Endodermal cell (in vitro differentiated cells): ENCODE measurements around the gene PPP1R12A. TPM values are rescaled to one million over a fixed set of nuclear protein-coding genes. Genes with fewer than 3 reads are reported as not detected.

Experiments
- DNase-seq: peaks from one replicate; pipeline ENCODE4 v3.0.0-alpha.2; 2017
- H3K27ac ChIP-seq: 2 replicates; pipeline ENCODE4 v1.5.1; 2013; ENCODE audit warnings: mild to moderate bottlenecking, low read depth, low read length, moderate library complexity
- H3K27me3 ChIP-seq: 2 replicates; pipeline ENCODE4 v1.6.1; 2013; ENCODE audit warnings: mild to moderate bottlenecking, low read length, moderate library complexity; ENCODE audit not compliant: insufficient read depth, control insufficient read depth, poor library complexity, severe bottlenecking
- H3K36me3 ChIP-seq: 2 replicates; pipeline ENCODE4 v1.7.0; 2013; ENCODE audit warnings: mild to moderate bottlenecking, low read length, moderate library complexity; ENCODE audit not compliant: control insufficient read depth, insufficient read depth
- H3K4me1 ChIP-seq: one replicate; pipeline ENCODE4 v1.7.0; 2013; ENCODE audit warnings: low read length; ENCODE audit not compliant: control insufficient read depth, insufficient read depth
- H3K4me3 ChIP-seq: 2 replicates; pipeline ENCODE4 v1.5.1; 2013; ENCODE audit warnings: mild to moderate bottlenecking, low read length, moderate library complexity
- H3K9ac ChIP-seq: 2 replicates; pipeline ENCODE4 v1.6.1; 2013; ENCODE audit warnings: mild to moderate bottlenecking, low read length, moderate library complexity; ENCODE audit not compliant: poor library complexity, severe bottlenecking; ENCODE audit errors: extremely low read depth
- H3K9me3 ChIP-seq: 2 replicates; pipeline ENCODE4 v1.6.1; 2013; ENCODE audit warnings: mild to moderate bottlenecking, low read length, moderate library complexity; ENCODE audit not compliant: control insufficient read depth
- H3K27ac Mint-ChIP-seq: 2 replicates; pipeline ENCODE4 v1.8.0; 2020; ENCODE audit warnings: mixed read lengths
- H3K27me3 Mint-ChIP-seq: 2 replicates; pipeline ENCODE4 v1.8.0; 2021; ENCODE audit warnings: mild to moderate bottlenecking, mixed read lengths; ENCODE audit not compliant: insufficient read depth
- H3K36me3 Mint-ChIP-seq: 2 replicates; pipeline ENCODE4 v1.8.0; 2020; ENCODE audit warnings: low read depth, mixed read lengths
- H3K4me1 Mint-ChIP-seq: 2 replicates; pipeline ENCODE4 v1.8.0; 2020; ENCODE audit warnings: mixed read lengths
- H3K4me3 Mint-ChIP-seq: 2 replicates; pipeline ENCODE4 v1.8.0; 2020; ENCODE audit warnings: mild to moderate bottlenecking, moderate library complexity, mixed read lengths
- H3K9me3 Mint-ChIP-seq: 2 replicates; pipeline ENCODE4 v1.8.0; 2020; ENCODE audit warnings: mild to moderate bottlenecking, mixed read lengths
- CTCF ChIP-seq: fragments of 200-600 bp; sonication (generic); conservative IDR thresholded peaks from 2 replicates; pipeline ENCODE4 v1.5.0; 2021; ENCODE audit warnings: antibody characterized with exemption, mild to moderate bottlenecking
- WGBS, 2 experiments: methylation state at CpG; one replicate each; pipeline versions ENCODE4 v1.1.5 to v1.1.7; 2013; ENCODE audit warnings: missing lambda C conversion rate in 2 of 2, mixed read lengths in 1 of 2; ENCODE audit not compliant: insufficient coverage in 1 of 2, insufficient read length in 1 of 2; 5-methylcytosine and 5-hydroxymethylcytosine counted together
- total RNA-seq, 2 donors: library from RNA; stranded (reverse); fragmentation: NEBNext Ultra II Directional in 1 of 2; extraction: Animal tissue kit (Norgen Biotek cat#: 25700) in 1 of 2; gene quantifications; 2 replicates in 1 of 2; 3 replicates in 1 of 2; pipeline ENCODE4 v1.2.1, GENCODE V29; 2021

PPP1R12A gene
- total RNA-seq, 2 donors from 2014 or later = 80.0 to 94.7 TPM

GRCh38 chr12:79871621-79872020 is 63.3 kb downstream of the PPP1R12A start:
- peaks cover 1% of the 10 kb centered on the region for H3K9me3 Mint-ChIP-seq
- Histone ChIP-seq H3K4me3 (no peak overlapping the region), H3K4me1 (no peaks in the 10 kb centered on the region), H3K27me3 (no peaks in the 10 kb centered on the region), H3K9ac (no peak overlapping the region), H3K9me3 (no peaks in the 10 kb centered on the region), H3K27ac (no peak overlapping the region), H3K36me3 (peaks cover 59% of the 10 kb centered on the region)
- 89 to 94% methylated on average over 3 to 7 of the region's 7 CpGs for WGBS, 2 experiments
- no peak overlapping the region for H3K27ac Mint-ChIP-seq
- peaks cover 21% of the 10 kb centered on the region for H3K4me1 Mint-ChIP-seq
- no peaks in the 10 kb centered on the region for H3K27me3 Mint-ChIP-seq
- peaks cover 37% of the 10 kb centered on the region for H3K36me3 Mint-ChIP-seq
- DNase-seq = no peak
- no peak overlapping the region for H3K4me3 Mint-ChIP-seq
- TF ChIP-seq CTCF = no peak

DNA sequence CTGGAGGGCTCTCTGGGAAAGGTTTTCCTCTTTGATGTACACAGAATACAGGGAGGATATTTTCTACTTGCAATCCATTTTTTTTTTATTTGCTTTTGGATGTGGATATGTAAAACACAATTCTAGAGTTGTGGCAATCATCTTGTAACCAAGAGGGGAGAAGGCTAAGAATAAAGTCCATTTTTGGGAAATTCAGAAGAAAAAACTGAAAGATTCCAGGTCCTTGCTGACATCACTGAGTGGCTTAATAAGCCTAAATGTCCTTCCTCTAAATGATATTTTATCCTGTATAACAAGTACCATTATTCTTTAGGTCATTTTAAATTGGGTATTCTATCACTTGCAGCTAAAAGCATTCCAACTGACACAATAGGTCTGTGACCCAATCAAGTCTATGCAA is 64.0 kb downstream of the PPP1R12A start:
- Mint-ChIP-seq H3K4me3 (no peak overlapping the region), H3K27me3 (no peaks in the 10 kb centered on the region), H3K9me3 (peaks cover 2% of the 10 kb centered on the region), H3K27ac (no peak overlapping the region), H3K4me1 (peaks cover 21% of the 10 kb centered on the region), H3K36me3 (peaks cover 43% of the 10 kb centered on the region)
- Histone ChIP-seq H3K4me1 (no peaks in the 10 kb centered on the region), H3K36me3 (peaks cover 59% of the 10 kb centered on the region), H3K27ac (no peak overlapping the region), H3K27me3 (no peaks in the 10 kb centered on the region), H3K4me3 (no peak overlapping the region), H3K9me3 (no peaks in the 10 kb centered on the region), H3K9ac (no peak overlapping the region)
- DNase-seq = no peak
- TF ChIP-seq CTCF = no peak

- H3K4me1 Mint-ChIP-seq = peaks cover 19% of the 10 kb centered on the region
- Histone ChIP-seq H3K4me3 (no peak overlapping the region), H3K36me3 (peaks cover 25% of the 10 kb centered on the region), H3K9ac (no peak overlapping the region), H3K4me1 (no peaks in the 10 kb centered on the region), H3K9me3 (no peaks in the 10 kb centered on the region), H3K27me3 (no peaks in the 10 kb centered on the region), H3K27ac (no peak overlapping the region)
- no peak overlapping the region for H3K4me3 Mint-ChIP-seq
- no peak for DNase-seq
- TF ChIP-seq CTCF = no peak
- H3K27me3 Mint-ChIP-seq = no peaks in the 10 kb centered on the region
- H3K36me3 Mint-ChIP-seq = peaks cover 35% of the 10 kb centered on the region
- H3K9me3 Mint-ChIP-seq = peaks cover 14% of the 10 kb centered on the region
- 83 to 95% methylated on average over 2 to 6 of the region's 8 CpGs for WGBS, 2 experiments
- no peak overlapping the region for H3K27ac Mint-ChIP-seq
Measured at GRCh38 chr12:79859646-79860045, 75.3 kb downstream of the PPP1R12A start.
